ENCODE measurements around the gene RELL1. TPM values are rescaled to one million over a fixed set of nuclear protein-coding genes. Genes with fewer than 3 reads are reported as not detected.

RELL1 gene, protein sequence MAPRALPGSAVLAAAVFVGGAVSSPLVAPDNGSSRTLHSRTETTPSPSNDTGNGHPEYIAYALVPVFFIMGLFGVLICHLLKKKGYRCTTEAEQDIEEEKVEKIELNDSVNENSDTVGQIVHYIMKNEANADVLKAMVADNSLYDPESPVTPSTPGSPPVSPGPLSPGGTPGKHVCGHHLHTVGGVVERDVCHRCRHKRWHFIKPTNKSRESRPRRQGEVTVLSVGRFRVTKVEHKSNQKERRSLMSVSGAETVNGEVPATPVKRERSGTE
- 172 and 267 TPM in 2 replicates for total RNA-seq

DNA sequence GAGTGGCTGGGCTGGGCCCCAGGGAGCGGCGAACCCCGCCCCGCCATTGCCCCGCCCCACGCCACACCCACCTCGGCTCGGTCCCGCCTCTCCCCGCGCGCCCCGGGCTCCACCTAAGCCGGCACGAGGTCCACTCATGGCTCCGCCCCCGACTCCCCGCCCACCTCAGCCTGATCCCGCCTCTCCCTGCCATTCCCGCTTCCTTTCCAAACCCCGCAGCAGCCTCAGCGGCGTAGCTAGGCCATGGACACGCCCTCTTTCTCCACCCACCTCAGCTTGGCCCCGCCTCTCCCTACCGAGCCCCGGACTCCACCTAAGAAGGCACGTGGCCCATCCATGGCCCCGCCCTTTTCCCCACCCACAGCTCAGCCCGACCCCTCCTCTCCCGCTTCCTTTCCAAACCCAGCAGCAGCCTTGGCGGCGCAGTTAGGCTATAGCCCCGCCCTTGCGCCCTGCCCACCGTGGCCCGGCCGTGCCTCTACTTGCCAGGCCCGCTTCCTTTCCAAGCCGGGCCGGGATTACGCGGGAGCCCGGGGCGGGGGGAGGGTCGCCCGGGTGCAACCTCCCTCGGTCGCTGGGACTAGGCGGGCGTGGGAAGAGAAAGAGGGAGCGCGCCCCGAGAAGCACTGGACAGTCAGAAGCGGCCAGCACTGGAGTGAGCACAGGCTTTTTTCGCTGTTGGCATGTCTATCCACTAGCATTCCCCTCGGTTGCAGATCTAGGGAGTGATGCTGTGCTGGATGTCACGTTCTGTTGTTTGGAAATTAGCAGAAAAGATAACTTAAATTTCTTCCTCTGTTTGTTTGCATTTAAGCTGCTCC is at the start of gene RELL1:
TSS of gene RELL1 (minus strand) at position 4 of the 821 bp plus-strand sequence. CDS start 89 bp downstream, outside the sequence.

Other genes with a start within 250 kb of the RELL1 start
- gene PGM2, start 140.3 kb upstream of the RELL1 start, total RNA-seq, result 40.0 and 74.0 TPM in 2 replicates
- 78.4 and 96.1 TPM in 2 replicates for gene TBC1D1, start 204.7 kb upstream of the RELL1 start, total RNA-seq

Data from epithelial cell of umbilical artery (primary cell).